Osteocyte (in vitro differentiated cells): ENCODE results near the gene AKNA. TPM values are rescaled to one million over a fixed set of nuclear protein-coding genes. Genes with fewer than 3 reads are reported as not detected.

Experiments used
- DNase-seq: peaks from one replicate; pipeline ENCODE4 v3.0.0; 2021; ENCODE audit warnings: mixed read lengths; ENCODE audit not compliant: unreplicated experiment; ENCODE audit errors: extremely low spot score
- H3K27ac Mint-ChIP-seq: one replicate; pipeline ENCODE4 v1.8.0; 2021; ENCODE audit warnings: mild to moderate bottlenecking, mixed read lengths; ENCODE audit not compliant: unreplicated experiment
- H3K27me3 Mint-ChIP-seq: one replicate; pipeline ENCODE4 v1.8.0; 2021; ENCODE audit warnings: mixed read lengths; ENCODE audit not compliant: unreplicated experiment
- H3K36me3 Mint-ChIP-seq: one replicate; pipeline ENCODE4 v1.8.0; 2021; ENCODE audit warnings: mixed read lengths; ENCODE audit not compliant: unreplicated experiment
- H3K4me1 Mint-ChIP-seq: one replicate; pipeline ENCODE4 v1.8.0; 2021; ENCODE audit warnings: mixed read lengths; ENCODE audit not compliant: unreplicated experiment
- H3K4me3 Mint-ChIP-seq: one replicate; pipeline ENCODE4 v1.8.0; 2021; ENCODE audit warnings: mild to moderate bottlenecking, moderate library complexity, mixed read lengths; ENCODE audit not compliant: unreplicated experiment
- H3K9me3 Mint-ChIP-seq: one replicate; pipeline ENCODE4 v1.8.0; 2021; ENCODE audit warnings: mixed read lengths; ENCODE audit not compliant: unreplicated experiment
- CTCF ChIP-seq: fragments of 200-600 bp; sonication (generic); IDR thresholded peaks from 2 replicates; pipeline ENCODE4 v1.5.0; 2021; ENCODE audit warnings: antibody characterized with exemption, mild to moderate bottlenecking, moderate library complexity
- total RNA-seq: library from RNA; stranded (reverse); gene quantifications from 2 replicates; pipeline ENCODE4 v1.2.1, GENCODE V29; 2021

AKNA gene
- total RNA-seq, 1 donor from 2014 or later, result 36.0 TPM

- H3K36me3 Mint-ChIP-seq, result peaks cover 13% of the 10 kb centered on the region
- no peaks in the 10 kb centered on the region for H3K9me3 Mint-ChIP-seq
- H3K4me1 Mint-ChIP-seq, result peaks cover 10% of the 10 kb centered on the region
- peaks cover 4% of the 10 kb centered on the region for H3K27me3 Mint-ChIP-seq
- DNase-seq, result peak; percentile 62
- H3K27ac Mint-ChIP-seq, result no peak overlapping the region
- TF ChIP-seq CTCF, result no peak
- no peak overlapping the region for H3K4me3 Mint-ChIP-seq
These were observed 72.7 kb downstream of the AKNA start for GRCh38 chr9:114314881-114315722.

GRCh38 chr9:114314256-114314867 lies 73.4 kb downstream of the AKNA start:
- Mint-ChIP-seq H3K27ac (no peak overlapping the region), H3K4me1 (peaks cover 10% of the 10 kb centered on the region), H3K36me3 (peaks cover 13% of the 10 kb centered on the region), H3K27me3 (peaks cover 4% of the 10 kb centered on the region), H3K9me3 (no peaks in the 10 kb centered on the region), H3K4me3 (no peak overlapping the region)
- DNase-seq, result peak; percentile 59
- TF ChIP-seq CTCF, result no peak

- H3K9me3 Mint-ChIP-seq, result no peaks in the 10 kb centered on the region
- H3K4me3 Mint-ChIP-seq, result no peak overlapping the region
- H3K36me3 Mint-ChIP-seq, result peaks cover 13% of the 10 kb centered on the region
- H3K4me1 Mint-ChIP-seq, result peaks cover 6% of the 10 kb centered on the region
- H3K27me3 Mint-ChIP-seq, result no peaks in the 10 kb centered on the region
- no peak for DNase-seq
- no peak overlapping the region for H3K27ac Mint-ChIP-seq
- no peak for TF ChIP-seq CTCF
These were observed 74.6 kb downstream of the AKNA start for GRCh38 chr9:114313186-114313585.

GRCh38 chr9:114312513-114312875 lies 75.3 kb downstream of the AKNA start:
- H3K27me3 Mint-ChIP-seq, result no peaks in the 10 kb centered on the region
- H3K27ac Mint-ChIP-seq, result no peak overlapping the region
- H3K36me3 Mint-ChIP-seq, result peaks cover 17% of the 10 kb centered on the region
- peak; percentile 56 for DNase-seq
- H3K9me3 Mint-ChIP-seq, result no peaks in the 10 kb centered on the region
- no peak overlapping the region for H3K4me3 Mint-ChIP-seq
- no peak for TF ChIP-seq CTCF
- no peaks in the 10 kb centered on the region for H3K4me1 Mint-ChIP-seq
